GM12873 (cell line): ENCODE measurements around the gene VPS41.

Experiments used
- CTCF ChIP-seq: IDR thresholded peaks from 2 replicates; pipeline ENCODE4 v1.5.1; 2012; ENCODE audit warnings: low read depth, mild to moderate bottlenecking, moderate library complexity, low read length, control low read depth; ENCODE audit not compliant: insufficient read depth; ENCODE audit errors: missing control alignments

The VPS41 gene

GRCh38 chr7:38777609-38778008 is 131.4 kb downstream of the VPS41 start:
- no peak for TF ChIP-seq CTCF

GRCh38 chr7:38775506-38776175 is 133.3 kb downstream of the VPS41 start:
- no peak for TF ChIP-seq CTCF

GRCh38 chr7:38773430-38773829 is 135.6 kb downstream of the VPS41 start:
- no peak for TF ChIP-seq CTCF

GRCh38 chr7:38760226-38760625 is 148.8 kb downstream of the VPS41 start:
- TF ChIP-seq CTCF = no peak

- TF ChIP-seq CTCF = no peak
Observed at GRCh38 chr7:38759028-38759427, 150.0 kb downstream of the VPS41 start.

- no peak for TF ChIP-seq CTCF
Observed at GRCh38 chr7:38757931-38758330, 151.1 kb downstream of the VPS41 start.

GRCh38 chr7:38756521-38756920 is 152.5 kb downstream of the VPS41 start:
- no peak for TF ChIP-seq CTCF

GRCh38 chr7:38753347-38753746 is 155.6 kb downstream of the VPS41 start:
- TF ChIP-seq CTCF = no peak
